GM21390 (cell line): Measurements from ENCODE around the gene RHBDD2.
A peak's percentile ranks its signal among the peaks of the same experiment; 100 is the strongest.
"Not testable (repeated sequence)": the region's sequence is repeated elsewhere in the genome, so short reads cannot be mapped to it uniquely, and the experiment has no call there.

Source experiments
- ATAC-seq: cut with Tn5 transposase; IDR thresholded peaks from one replicate; pipeline ENCODE4 v1.9.1; 2021; ENCODE audit not compliant: unreplicated experiment

The RHBDD2 gene

GRCh38 chr7:75888464-75889222, 9.8 kb downstream of the RHBDD2 start:
- ATAC-seq = no peak

- no peak for ATAC-seq
Observed at GRCh38 chr7:75889223-75889825, 10.5 kb downstream of the RHBDD2 start.

- ATAC-seq = no peak
Observed at GRCh38 chr7:75889826-75890225, 11.0 kb downstream of the RHBDD2 start.

- ATAC-seq = not testable (repeated sequence)
Observed at GRCh38 chr7:75891237-75891636, 12.4 kb downstream of the RHBDD2 start.

GRCh38 chr7:75891815-75892411, 13.1 kb downstream of the RHBDD2 start:
- no peak for ATAC-seq

DNA sequence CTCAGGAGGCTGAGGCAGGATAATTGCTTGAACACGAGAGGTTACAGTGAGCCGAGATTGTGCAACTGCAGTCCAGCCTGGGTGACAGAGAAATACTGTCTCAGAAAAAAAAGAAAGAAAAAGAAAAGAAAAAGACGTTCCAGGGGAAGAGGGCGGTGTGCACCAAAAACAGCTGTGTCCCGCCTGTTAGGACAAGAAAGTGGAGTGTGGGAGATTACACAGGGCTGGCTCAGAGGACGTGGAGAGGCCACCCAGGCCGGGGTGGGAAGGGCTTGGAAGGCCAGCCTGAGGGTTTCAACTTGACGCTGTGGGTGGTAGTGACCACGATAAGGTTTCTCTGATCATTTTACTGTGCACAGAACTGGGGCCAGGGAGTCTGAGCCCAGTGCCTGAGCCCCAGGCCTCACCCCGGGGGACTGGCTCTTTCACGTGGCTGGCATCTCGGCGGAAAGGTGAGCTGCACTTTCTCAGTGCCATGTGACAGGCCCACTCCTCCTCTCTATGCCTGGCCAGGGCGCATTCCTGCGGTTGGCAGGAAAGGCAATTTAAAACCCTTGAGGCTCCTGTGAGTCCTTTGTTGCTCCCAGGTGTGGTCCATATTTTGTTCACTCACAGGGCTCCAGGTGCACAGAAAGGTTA, 13.9 kb downstream of the RHBDD2 start:
- no peak for ATAC-seq

- no peak for ATAC-seq
Observed at GRCh38 chr7:75896803-75897327, 18.0 kb downstream of the RHBDD2 start.

DNA sequence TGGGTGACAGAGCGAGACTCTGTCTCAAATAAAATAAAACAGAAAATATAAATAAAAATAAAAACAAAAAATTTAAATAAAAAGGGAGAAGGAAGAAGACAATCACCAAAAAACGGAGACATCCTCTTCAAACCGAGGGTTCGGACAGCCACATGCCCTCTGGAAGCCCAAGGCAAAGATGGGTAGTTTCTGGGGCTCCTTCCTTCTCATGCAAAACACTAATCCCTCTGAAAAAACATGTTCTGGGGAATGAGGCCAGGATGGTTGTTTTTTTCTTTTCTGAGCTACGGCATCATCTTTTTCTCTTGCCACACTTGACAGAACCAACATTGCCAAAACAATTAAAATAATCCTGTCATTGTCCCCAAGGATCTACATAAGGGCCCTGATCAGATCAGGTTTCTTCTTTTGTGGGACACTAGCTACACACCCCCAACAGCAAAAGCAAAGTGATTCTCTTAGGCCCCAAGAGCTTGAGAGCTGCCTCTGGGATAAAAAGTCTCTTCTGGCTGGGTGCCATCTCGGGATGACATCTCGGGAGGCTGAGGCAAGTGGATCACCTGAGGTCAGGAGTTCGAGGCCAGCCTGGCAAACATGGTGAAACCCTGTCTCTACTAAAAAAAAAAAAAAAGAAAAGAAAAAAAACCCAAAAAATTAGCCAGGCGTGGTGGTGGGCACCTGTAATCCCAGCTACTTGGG, 21.9 kb downstream of the RHBDD2 start:
- ATAC-seq = no peak

- no peak for ATAC-seq
Observed at GRCh38 chr7:75905785-75906604, 27.2 kb downstream of the RHBDD2 start.

DNA sequence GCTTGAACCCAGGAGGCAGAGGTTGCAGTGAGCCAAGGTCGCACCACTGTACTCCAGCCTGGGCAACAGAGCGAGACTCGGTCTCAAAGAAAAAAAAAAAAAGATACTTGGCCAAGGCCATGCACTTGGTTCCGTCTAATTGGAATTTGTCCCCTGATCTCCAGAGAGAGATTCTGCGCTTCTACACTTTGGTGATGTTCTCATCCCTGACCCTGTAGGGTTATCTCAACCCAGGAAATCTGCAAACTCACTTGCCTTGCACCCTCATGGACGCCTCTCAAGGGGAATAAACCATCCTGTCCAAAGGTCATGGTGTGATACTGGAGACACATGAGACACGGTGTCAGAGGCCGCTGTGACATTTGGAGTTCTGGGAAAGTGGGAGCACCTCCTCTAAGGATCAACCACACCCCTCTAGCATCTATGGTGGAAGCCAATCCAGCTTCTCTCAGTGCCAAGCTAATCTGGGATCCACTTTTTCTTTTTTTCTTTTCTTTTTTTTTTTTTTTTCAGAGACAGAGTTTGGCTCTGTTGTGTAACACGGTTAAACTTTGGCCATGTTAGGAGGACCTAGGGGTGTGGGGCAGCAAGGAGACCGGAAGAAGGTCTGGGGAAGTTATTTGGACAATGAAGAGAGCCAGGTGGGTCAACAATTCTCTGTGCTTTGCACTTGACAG, 28.3 kb downstream of the RHBDD2 start:
- no peak for ATAC-seq

DNA sequence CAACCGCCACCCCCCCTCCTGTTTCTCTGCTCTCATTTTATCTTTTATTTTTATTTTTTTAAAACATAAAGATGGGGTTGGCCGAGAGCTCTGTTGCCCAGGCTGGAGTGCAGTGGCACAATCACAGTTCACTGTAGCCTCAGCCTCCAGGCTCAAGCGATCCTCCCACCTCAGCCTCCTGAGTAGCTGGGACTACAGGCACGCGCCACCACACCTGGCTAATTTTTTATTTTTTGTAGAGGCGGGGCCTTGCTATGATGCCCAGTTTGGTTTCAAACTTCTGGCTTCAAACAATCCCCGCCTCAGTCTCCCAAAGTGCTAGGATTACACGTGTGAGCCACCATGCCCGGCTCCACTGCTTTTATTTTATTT, 28.8 kb downstream of the RHBDD2 start:
- ATAC-seq = not testable (repeated sequence)

DNA sequence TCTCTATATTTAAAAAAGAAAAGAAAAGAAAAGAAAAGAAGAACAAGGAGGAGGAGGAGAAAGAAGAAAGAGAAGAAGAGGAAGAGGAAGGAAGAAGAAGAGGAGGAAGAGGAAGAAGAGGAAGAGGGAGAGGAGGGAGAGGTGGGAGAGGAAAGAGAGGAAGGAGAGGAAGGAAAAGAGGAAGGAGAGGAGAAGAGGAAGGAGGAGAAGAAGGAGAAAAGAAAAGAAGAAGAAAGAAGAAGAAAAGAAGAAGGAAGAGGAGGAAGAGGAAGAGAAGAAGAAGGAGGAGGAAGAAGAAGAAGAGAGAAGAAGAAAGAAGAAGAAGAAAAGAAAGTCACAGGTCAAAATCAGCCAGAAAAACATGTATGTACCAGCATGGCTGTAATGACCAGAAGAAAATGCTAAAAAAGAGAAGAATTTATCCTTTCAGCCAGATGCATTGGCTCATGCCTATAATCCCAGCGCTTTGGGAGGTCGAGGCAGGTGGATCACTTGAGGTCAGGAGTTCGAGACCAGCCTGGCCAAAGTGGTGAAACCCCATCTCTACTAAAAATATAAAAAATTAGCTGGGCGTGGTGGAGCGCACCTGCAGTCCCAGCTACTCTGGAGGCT, 30.8 kb downstream of the RHBDD2 start:
- ATAC-seq = no peak

DNA sequence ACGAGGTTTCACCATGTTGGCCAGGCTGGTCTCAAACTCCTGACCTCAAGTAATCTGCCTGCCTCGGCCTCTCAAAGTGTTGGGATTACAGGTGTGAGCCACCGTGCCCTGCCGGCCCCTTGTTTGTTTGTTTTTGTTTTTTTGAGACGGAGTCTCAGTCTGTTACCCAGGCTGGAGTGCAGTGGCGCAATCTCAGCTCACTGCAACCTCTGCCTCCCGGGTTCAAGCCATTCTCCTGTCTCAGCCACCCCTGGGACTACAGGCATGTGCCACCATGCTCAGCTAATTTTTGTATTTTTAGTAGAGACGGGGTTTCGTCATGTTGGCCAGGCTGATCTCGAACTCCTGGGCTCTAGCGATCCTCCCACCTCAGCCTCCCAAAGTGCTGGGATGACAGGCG, 32.4 kb downstream of the RHBDD2 start:
- ATAC-seq = not testable (repeated sequence)

DNA sequence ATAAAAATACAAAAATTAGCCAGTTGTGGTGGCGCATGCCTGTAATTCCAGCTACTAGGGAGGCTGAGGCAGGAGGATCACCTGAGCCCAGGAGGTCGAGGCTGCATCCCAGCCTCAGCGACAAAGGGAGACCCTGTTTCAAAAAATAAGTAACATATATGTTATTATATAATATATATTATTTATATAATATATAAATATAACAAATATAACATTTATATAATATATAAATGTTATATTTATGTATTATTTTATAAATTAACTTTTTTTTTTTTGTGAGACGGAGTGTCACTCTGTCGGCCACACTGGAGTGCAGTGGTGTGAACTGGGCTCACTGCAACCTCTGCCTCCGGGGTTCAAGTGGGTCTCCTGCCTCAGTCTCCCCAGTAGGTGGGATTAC, 34.6 kb downstream of the RHBDD2 start:
- no peak for ATAC-seq

DNA sequence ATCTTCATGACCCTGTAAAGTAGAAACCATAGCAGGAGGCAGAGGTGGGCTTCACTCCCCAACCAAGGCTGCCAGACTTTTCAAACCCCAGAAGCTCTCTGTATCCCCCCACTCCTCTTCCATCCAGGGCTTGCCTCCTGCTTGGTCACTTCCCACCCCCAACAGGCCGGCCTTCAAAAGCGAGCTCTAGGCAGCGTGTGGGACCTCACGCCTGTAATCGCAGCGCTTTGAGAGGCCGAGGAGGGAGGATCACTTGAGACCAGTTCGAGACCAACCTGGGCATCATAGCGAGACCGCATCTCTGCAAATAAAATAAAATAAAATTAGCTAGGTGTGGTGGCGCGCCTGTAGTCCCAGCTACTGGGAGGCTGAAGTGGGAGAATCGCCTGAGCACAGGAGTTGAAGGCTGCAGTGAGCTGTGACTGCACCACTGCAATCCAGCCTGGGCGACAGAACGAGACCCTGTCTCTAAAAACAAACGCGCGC, 35.4 kb downstream of the RHBDD2 start:
- ATAC-seq = no peak

DNA sequence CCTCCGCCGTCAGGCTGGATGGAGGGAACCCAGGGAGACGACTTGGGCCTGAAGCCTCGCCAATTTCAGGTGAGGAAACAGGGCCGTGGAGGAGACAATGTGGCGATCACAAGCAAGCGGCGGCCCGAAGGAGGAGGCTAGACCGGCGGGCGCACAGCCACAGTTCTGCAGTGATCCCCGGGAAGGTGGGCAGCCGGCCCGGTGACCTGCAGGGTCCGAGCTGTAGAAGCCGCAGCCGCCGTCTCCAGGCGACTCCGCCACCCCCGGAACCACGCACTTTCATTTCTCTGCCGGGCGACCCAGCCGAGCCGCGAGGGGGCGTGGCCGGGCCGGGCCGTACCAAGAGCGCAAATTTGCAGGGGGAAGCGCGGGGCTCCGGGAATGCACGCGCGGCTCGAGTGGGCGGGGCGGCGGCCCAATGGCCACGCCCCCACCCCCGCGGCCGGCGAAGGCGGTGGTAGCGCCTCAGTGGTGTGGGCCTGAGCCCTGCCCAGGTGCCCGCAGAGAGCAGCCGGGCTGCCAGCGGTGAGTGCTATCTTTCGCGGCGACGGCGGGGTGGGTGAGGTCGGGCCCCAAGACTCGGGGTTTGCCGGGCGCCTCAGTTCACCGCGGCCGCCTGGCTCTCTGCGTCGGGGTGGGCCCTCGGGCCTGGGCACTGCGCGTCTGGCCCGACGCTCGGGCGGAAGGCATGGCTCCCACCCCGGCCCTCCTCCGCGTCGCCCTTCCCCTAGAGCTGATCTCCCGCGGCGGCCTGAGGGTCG, 36.0 kb downstream of the RHBDD2 start, which contains the start of gene POR:
POR (plus strand) TSS at position 501 of the 761 bp plus-strand sequence. CDS start 38,847 bp downstream, outside the sequence.
- peak; percentile 86 for ATAC-seq

- ATAC-seq = no peak
Observed at GRCh38 chr7:75915416-75916156, 36.8 kb downstream of the RHBDD2 start.
